Measurements from ENCODE around the gene CAPN15.

The CAPN15 gene

GRCh38 chr16:580141-580945, 52.8 kb downstream of the CAPN15 start:
- no peak for DNase-seq

DNA sequence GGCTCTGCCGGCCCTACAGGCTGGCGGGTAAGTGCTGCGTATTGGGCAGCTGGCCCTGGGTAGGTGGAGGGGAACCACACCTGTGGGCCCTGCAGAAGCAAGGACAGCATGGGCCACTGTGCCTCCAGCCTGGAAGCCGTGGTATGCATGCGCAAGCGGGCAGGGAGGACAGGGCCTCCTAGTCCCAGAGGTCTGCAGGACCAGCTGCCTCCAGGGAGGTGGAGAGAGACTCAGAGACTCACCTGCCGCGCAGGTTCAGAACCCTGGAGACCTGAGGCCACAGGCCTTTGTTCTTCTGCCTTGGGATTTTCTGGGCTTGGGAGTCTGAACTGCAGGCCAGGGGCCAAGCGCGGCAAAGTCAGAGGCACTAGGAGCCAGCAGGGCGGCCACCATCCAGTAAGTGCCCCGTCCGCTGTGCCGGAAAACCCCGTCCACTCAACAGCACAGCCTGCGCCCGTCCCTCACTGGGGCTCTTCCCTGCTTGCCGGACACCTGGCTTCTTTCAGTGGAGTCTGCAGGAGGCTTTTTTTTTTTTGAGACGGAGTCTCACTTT, 53.5 kb downstream of the CAPN15 start:
- no peak for DNase-seq

DNA sequence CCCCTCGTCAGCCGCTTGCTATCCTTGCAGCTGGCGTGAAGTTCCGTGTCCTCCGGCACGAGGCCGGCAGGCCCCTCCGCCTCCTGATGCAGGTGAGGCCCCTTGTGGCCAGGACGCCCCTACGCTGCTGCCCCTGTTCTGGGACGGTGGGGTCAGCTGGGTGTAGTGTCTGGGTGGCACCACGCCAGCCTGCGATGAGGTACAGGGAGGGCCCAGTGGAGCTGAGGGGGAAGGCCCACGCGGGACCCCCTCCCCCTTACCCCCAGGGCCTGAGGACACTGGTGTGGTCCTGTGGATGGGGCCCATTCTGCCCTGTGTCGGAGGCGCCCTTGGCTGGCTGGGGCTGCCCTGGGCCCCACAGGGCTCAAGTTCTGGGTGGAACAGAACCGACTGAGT, 54.7 kb downstream of the CAPN15 start:
- no peak for DNase-seq

DNA sequence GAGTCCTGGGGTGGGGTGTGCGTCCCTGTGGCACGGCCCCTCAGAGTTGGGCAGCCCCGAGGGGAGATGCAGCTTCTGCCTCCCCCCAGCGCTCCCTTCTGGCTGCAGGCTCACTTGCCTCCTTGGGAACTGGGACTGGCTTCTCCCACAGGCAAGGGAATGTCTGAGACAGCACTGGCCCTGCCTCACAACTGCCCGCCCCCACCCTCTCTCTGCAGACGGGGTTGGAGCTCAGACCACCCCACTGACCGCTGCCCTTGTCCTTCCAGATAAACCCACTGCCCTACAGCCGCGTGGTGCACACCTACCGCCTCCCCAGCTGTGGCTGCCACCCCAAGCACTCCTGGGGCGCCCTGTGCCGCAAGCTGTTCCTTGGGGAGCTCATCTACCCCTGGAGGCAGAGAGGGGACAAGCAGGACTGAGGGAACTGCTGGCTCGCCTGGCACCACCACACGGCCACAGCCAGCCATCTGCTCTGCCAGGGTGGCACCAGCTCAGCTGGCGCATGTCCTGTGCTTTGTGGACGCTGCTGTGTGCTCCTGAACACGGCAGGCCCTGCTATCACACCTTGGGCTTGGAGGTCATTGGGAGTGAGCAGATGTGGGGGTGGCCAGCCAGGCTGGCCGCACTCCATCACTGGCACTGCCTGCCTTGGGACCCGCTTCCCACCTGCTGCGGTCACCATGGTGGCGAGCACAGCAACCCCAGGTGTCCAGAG, 55.3 kb downstream of the CAPN15 start:
- DNase-seq: no peak

- DNase-seq: no peak
Measured at GRCh38 chr16:583470-583814, 55.9 kb downstream of the CAPN15 start.

DNA sequence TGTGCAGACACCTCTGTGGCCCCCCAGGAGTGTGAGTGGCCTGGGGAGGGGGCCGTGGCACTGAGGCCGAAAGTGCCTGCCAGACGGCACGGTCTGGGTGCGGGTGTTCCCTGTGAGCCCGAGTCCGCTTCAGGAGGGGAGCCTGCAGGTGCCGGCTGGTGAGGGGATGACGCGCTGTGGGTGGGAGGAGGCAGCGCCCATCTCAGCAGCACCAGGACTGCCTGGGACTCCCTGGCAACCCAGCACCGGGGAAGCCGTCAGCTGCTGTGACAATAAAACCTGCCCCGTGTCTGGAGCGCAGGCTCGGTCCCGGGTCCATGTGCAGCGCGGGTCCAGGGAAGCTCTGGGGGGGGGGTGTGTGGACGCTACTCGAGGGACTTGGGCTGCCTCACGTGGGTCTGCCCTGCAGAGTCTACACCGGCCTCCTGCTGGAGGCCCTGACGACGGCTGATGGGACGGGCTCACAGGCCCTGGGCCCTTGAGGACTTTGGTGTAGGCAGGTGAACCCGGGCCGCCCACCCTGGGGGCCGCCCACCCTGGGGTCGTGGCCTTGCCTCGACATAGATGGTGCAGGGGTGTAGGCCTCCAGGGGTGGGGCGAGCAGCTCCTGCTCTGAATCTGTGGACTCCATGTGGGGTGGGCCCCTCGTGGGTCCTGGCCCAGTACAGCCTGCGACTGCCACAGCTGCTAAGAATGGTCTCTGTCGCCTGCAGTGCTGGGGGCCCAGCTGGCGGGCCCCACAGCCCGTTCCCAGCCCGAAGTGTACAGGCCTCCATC, 56.5 kb downstream of the CAPN15 start:
- no peak for DNase-seq

DNA sequence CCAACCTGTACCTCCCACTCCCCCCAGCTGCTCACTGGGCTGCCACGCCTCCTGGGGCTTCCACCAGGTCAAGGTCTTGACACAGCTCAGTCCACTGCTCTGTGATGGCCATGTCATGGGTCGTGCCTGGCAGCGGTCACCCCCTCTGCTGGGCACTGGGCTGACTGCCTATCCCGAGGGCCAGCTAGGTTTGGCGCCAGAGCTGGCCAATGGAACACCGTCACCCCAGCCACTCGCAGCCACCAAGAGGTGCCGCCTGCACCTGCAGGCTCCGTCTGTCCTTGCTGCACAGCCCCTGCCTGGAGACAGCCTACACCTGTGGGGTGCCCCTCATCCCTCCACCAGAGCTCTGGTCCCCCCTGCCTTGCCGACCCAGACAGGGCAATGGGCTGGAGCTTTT, 57.8 kb downstream of the CAPN15 start:
- no peak for DNase-seq

GRCh38 chr16:586047-586644, 58.6 kb downstream of the CAPN15 start:
- no peak for DNase-seq

DNA sequence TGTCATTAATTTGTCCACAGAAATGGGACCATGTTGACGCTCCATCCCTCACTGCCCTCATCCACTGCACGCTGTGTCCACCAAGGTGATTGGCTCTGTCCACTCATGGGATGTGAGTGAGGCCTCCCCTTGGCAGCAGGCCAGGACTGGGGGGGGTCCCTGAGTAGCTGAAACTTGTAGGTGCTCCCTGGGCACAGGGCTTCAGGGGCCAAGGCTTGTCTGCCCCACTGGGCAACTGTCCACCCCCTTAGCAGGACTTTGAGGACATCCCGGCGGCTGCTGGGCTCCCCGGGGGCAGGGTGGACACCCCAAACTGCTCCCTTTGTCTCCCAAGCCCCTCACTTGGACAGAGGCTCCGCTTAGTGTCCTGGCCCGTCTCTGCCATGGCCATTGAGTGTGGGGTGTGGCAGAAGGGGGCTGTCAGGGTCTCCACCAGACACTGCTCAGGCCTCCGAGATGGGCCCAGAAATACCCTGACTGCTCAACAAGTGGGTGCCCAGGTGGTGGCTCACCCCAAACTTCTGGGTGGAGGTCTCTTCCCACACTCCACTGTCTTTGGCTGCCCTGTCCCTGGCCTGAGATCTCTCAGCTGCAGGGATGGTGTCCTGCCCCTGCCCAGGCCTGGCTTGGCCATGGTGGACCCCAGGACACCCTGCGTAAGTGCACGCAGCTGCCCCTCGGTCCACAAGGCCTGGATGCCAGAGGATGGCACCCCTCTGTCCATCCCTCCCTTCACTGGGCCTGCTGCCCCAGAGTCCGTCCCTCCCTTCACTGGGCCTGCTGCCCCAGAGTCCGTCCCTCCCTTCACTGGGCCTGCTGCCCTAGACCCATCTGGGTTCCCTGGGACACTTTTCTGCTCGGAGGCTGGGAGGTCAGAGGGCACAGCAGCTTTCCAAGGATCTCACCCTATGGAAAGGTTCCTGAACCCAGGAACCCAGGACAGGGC, 59.4 kb downstream of the CAPN15 start:
- DNase-seq: no peak

DNA sequence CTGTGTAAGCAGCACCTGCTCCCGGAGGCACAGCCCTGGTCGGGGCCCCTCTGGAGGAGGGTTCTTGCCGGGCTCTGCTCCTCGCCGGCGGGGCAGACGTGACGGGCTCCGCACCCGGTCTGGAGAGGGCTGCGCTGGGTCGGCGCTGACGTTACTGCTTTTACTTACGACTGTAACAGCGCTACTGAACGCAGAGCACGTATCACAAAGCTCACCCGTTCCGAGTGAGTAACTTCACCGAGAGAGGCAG, 61.1 kb downstream of the CAPN15 start:
- peak; percentile 64 for DNase-seq

GRCh38 chr16:588889-589657, 61.6 kb downstream of the CAPN15 start:
- peak; percentile 98 for DNase-seq

- DNase-seq: peak; percentile 99
Measured at GRCh38 chr16:589658-590187, 62.2 kb downstream of the CAPN15 start, which contains the start of gene RAB40C. Gene RAB40C (plus strand): TSS chr16:590066. CDS start chr16:590292, 226 bp downstream.

GRCh38 chr16:590188-590814, 62.8 kb downstream of the CAPN15 start:
- no peak for DNase-seq

DNA sequence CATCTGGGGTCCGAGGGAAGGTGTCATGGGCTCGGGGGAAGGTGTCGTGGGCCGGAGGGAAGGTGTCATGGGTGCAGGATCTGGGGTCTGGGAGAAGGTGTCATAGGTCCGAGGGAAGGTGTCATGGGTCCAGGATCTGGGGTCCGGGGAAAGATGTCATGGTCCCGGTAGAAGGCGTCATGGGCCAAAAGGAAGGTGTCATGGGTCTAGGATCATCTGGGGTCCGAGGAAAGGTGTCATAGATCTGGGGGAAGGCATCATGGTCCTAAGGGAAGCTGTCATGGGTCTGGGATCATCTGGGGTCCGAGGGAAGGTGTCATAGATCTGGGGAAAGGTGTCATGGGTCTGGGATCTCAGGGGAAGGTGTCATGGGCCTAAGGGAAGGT, 63.3 kb downstream of the CAPN15 start:
- no peak for DNase-seq

DNA sequence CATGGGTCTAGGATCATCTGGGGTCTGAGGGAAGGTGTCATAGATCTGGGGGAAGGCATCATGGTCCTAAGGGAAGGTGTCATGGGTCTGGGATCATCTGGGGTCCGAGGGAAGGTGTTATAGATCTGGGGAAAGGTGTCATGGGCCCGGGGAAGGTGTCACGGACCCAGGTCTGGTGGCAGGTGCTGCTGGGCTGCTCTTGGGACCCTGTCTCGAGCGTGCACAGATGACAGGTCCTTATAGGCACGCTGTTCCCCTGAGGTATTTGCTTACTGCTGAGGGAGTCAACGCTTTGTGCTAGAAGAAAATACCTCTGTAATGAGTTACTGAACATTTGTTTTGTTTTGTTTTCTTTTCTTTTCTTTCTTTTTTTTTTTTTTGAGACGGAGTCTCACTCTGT, 63.7 kb downstream of the CAPN15 start:
- no peak for DNase-seq

- no peak for DNase-seq
Measured at GRCh38 chr16:591892-592517, 64.5 kb downstream of the CAPN15 start.

DNA sequence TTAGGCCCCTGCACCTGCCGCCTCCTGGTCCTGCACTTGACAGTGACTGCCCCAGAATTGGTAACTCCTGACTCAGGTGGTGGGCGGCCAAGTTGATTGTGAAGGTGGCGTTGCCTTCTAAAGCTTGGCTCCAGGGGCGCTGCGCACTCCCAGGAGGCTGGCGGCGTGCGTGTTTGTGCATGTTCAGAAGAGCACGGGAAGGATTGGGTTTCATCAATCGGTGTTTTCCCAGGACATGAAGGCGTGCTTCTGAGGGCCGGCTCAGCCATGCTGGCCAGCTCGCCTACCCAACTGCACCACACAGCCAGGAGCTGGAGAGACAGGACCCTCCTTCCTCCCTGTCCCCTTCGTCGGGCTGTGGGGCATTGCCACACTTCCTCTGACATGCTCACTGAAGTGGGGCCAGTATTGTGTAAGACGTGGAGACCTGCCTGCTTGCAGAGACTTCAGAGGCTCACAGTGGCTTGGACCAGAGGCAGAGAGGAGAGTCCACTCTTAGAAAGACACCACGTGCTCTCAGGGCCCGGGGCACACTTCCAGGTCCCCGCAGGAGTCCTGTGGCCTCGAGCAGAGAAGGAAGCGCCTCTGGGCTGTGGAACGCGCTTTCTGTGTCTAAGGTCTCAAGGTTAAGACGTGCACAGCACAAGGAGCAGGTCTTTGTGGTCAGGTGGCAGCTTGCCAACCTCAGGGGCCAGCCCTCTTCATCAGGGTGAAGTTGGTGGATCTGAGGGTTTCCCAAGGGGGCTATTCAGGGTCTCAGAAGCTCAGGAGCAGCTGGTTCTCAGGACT, 65.2 kb downstream of the CAPN15 start:
- no peak for DNase-seq

- DNase-seq: no peak
Measured at GRCh38 chr16:593406-593805, 65.9 kb downstream of the CAPN15 start.

GRCh38 chr16:593807-594206, 66.3 kb downstream of the CAPN15 start:
- no peak for DNase-seq

All from CD4-positive, alpha-beta T cell treated with Interleukin-17A for 4 hours (primary cell).